GM23338 (cell line): Measurements from ENCODE around the gene ZNF385C. TPM values are rescaled to one million over a fixed set of nuclear protein-coding genes. Genes with fewer than 3 reads are reported as not detected.

Experiments
- ATAC-seq: fragments of 200-7000 bp; cut with Tn5 transposase; 3 replicates; pipeline ENCODE4 v1.9.1; 2020
- DNase-seq: peaks from one replicate; pipeline ENCODE4 v3.0.0-alpha.2; 2015; ENCODE audit warnings: low spot score
- H2AFZ ChIP-seq: fragments of 200-600 bp; sonication (generic); 2 replicates; pipeline ENCODE4 v1.8.0; 2016; ENCODE audit warnings: antibody characterized with exemption, mild to moderate bottlenecking, moderate library complexity
- H3F3A ChIP-seq: fragments of 200-600 bp; sonication (generic); replicated peaks from 2 replicates; pipeline ENCODE4 v1.8.0; 2017; ENCODE audit warnings: antibody characterized with exemption, mixed run types, low read depth
- H3K27ac ChIP-seq: fragments of 200-600 bp; sonication (generic); 2 replicates; pipeline ENCODE4 v1.6.1; 2016; ENCODE audit warnings: low read depth
- H3K27me3 ChIP-seq: fragments of 200-600 bp; sonication (generic); 2 replicates; pipeline ENCODE4 v1.8.0; 2016; ENCODE audit warnings: mild to moderate bottlenecking, mixed run types, moderate library complexity; ENCODE audit not compliant: insufficient read depth
- H3K36me3 ChIP-seq: fragments of 200-600 bp; sonication (generic); 2 replicates; pipeline ENCODE4 v1.8.0; 2016; ENCODE audit warnings: mild to moderate bottlenecking; ENCODE audit not compliant: insufficient read depth
- H3K4me1 ChIP-seq: fragments of 200-600 bp; sonication (generic); 2 replicates; pipeline ENCODE4 v1.8.0; 2016; ENCODE audit warnings: mild to moderate bottlenecking, moderate library complexity; ENCODE audit not compliant: insufficient read depth
- H3K4me2 ChIP-seq: fragments of 200-600 bp; sonication (generic); 2 replicates; pipeline ENCODE4 v1.7.1; 2017; ENCODE audit warnings: mixed run types
- H3K4me3 ChIP-seq: fragments of 200-600 bp; sonication (generic); 2 replicates; pipeline ENCODE4 v1.6.1; 2016; ENCODE audit warnings: mixed run types
- H3K79me2 ChIP-seq: fragments of 200-600 bp; sonication (generic); replicated peaks from 2 replicates; pipeline ENCODE4 v1.8.0; 2017; ENCODE audit warnings: mild to moderate bottlenecking; ENCODE audit not compliant: insufficient read depth
- H3K9me2 ChIP-seq: fragments of 200-600 bp; sonication (generic); 2 replicates; pipeline ENCODE4 v1.8.0; 2017; ENCODE audit not compliant: insufficient read depth
- H4K20me1 ChIP-seq: fragments of 200-600 bp; sonication (generic); replicated peaks from 2 replicates; pipeline ENCODE4 v1.8.0; 2017; ENCODE audit warnings: mild to moderate bottlenecking; ENCODE audit not compliant: insufficient read depth
- H3K27ac Mint-ChIP-seq: 2 replicates; pipeline ENCODE4 v1.8.0; 2020; ENCODE audit warnings: inconsistent platforms, mild to moderate bottlenecking, moderate library complexity, mixed read lengths
- H3K27me3 Mint-ChIP-seq: 3 replicates; pipeline ENCODE4 v1.8.0; 2022; ENCODE audit warnings: low read depth, mild to moderate bottlenecking, moderate library complexity, mixed read lengths, inconsistent platforms; ENCODE audit not compliant: insufficient read depth, poor library complexity
- H3K36me3 Mint-ChIP-seq: 3 replicates; pipeline ENCODE4 v1.8.0; 2021; ENCODE audit warnings: low read depth, mild to moderate bottlenecking, inconsistent platforms, moderate library complexity, mixed read lengths
- H3K4me1 Mint-ChIP-seq: 3 replicates; pipeline ENCODE4 v1.8.0; 2020; ENCODE audit warnings: mild to moderate bottlenecking, inconsistent platforms, mixed read lengths
- H3K4me3 Mint-ChIP-seq: 3 replicates; pipeline ENCODE4 v1.8.0; 2021; ENCODE audit warnings: moderate library complexity, mild to moderate bottlenecking, inconsistent platforms, mixed read lengths
- H3K9me3 Mint-ChIP-seq: 3 replicates; pipeline ENCODE4 v1.8.0; 2020; ENCODE audit warnings: moderate library complexity, mild to moderate bottlenecking, inconsistent platforms, mixed read lengths
- EZH2phosphoT487 ChIP-seq: fragments of 200-600 bp; sonication (generic); IDR thresholded peaks from one replicate; pipeline ENCODE4 v1.8.1; 2018; ENCODE audit warnings: antibody characterized with exemption; ENCODE audit not compliant: unreplicated experiment
- JUNB ChIP-seq: IDR thresholded peaks from one replicate; pipeline ENCODE4 v1.6.1; 2016; ENCODE audit warnings: antibody characterized with exemption; ENCODE audit not compliant: unreplicated experiment
- POLR2AphosphoS5 ChIP-seq: IDR thresholded peaks from 2 replicates; pipeline ENCODE4 v1.6.1; 2016; ENCODE audit warnings: antibody characterized with exemption, low read depth
- STAT1 ChIP-seq: IDR thresholded peaks from one replicate; pipeline ENCODE4 v1.6.1; 2016; ENCODE audit warnings: antibody characterized with exemption; ENCODE audit not compliant: unreplicated experiment
- ZNF331 ChIP-seq: fragments of 250-450 bp; sonication (Bioruptor Pico); IDR thresholded peaks from 2 replicates; pipeline ENCODE4 v1.5.0; 2020; ENCODE audit warnings: low read depth, mild to moderate bottlenecking, moderate library complexity
- polyA plus RNA-seq: library from polyadenylated mRNA; unstranded; fragments of >200 nt; fragmentation: Nextera tagmentation; extraction: Ambion mirVana; gene quantifications from 2 replicates; pipeline ENCODE4 v1.2.1, GENCODE V29; 2016
- total RNA-seq: library from RNA; depleted of rRNA; stranded (reverse); fragments of >200 nt; shearing (Covaris generic); gene quantifications from 2 replicates; pipeline ENCODE4 v1.2.3, GENCODE V29; 2014
- TF ChIP-seq, protein P1 (sequence below): fragments of 250-450 bp; sonication (Bioruptor Pico); IDR thresholded peaks from 2 replicates; pipeline ENCODE4 v1.5.0; 2020; ENCODE audit warnings: mild to moderate bottlenecking, moderate library complexity
- TF ChIP-seq, protein P2 (sequence below), 2 experiments: fragments of 200-600 bp in 1 of 2; sonication (generic) in 1 of 2; conservative IDR thresholded peaks; 2 replicates each; pipeline versions ENCODE4 v1.5.1 to v1.6.1; 2016 to 2017; ENCODE audit warnings: antibody characterized with exemption in 2 of 2, low read depth in 2 of 2, mild to moderate bottlenecking in 2 of 2, moderate library complexity in 1 of 2

ZNF385C gene
- total and polyA plus RNA-seq, 2 experiments from 2014 or later = 1.9 to 3.1 TPM

GRCh38 chr17:42104264-42104663 is 6.0 kb upstream of the ZNF385C start (continued):
- TF ChIP-seq, protein P1, sequence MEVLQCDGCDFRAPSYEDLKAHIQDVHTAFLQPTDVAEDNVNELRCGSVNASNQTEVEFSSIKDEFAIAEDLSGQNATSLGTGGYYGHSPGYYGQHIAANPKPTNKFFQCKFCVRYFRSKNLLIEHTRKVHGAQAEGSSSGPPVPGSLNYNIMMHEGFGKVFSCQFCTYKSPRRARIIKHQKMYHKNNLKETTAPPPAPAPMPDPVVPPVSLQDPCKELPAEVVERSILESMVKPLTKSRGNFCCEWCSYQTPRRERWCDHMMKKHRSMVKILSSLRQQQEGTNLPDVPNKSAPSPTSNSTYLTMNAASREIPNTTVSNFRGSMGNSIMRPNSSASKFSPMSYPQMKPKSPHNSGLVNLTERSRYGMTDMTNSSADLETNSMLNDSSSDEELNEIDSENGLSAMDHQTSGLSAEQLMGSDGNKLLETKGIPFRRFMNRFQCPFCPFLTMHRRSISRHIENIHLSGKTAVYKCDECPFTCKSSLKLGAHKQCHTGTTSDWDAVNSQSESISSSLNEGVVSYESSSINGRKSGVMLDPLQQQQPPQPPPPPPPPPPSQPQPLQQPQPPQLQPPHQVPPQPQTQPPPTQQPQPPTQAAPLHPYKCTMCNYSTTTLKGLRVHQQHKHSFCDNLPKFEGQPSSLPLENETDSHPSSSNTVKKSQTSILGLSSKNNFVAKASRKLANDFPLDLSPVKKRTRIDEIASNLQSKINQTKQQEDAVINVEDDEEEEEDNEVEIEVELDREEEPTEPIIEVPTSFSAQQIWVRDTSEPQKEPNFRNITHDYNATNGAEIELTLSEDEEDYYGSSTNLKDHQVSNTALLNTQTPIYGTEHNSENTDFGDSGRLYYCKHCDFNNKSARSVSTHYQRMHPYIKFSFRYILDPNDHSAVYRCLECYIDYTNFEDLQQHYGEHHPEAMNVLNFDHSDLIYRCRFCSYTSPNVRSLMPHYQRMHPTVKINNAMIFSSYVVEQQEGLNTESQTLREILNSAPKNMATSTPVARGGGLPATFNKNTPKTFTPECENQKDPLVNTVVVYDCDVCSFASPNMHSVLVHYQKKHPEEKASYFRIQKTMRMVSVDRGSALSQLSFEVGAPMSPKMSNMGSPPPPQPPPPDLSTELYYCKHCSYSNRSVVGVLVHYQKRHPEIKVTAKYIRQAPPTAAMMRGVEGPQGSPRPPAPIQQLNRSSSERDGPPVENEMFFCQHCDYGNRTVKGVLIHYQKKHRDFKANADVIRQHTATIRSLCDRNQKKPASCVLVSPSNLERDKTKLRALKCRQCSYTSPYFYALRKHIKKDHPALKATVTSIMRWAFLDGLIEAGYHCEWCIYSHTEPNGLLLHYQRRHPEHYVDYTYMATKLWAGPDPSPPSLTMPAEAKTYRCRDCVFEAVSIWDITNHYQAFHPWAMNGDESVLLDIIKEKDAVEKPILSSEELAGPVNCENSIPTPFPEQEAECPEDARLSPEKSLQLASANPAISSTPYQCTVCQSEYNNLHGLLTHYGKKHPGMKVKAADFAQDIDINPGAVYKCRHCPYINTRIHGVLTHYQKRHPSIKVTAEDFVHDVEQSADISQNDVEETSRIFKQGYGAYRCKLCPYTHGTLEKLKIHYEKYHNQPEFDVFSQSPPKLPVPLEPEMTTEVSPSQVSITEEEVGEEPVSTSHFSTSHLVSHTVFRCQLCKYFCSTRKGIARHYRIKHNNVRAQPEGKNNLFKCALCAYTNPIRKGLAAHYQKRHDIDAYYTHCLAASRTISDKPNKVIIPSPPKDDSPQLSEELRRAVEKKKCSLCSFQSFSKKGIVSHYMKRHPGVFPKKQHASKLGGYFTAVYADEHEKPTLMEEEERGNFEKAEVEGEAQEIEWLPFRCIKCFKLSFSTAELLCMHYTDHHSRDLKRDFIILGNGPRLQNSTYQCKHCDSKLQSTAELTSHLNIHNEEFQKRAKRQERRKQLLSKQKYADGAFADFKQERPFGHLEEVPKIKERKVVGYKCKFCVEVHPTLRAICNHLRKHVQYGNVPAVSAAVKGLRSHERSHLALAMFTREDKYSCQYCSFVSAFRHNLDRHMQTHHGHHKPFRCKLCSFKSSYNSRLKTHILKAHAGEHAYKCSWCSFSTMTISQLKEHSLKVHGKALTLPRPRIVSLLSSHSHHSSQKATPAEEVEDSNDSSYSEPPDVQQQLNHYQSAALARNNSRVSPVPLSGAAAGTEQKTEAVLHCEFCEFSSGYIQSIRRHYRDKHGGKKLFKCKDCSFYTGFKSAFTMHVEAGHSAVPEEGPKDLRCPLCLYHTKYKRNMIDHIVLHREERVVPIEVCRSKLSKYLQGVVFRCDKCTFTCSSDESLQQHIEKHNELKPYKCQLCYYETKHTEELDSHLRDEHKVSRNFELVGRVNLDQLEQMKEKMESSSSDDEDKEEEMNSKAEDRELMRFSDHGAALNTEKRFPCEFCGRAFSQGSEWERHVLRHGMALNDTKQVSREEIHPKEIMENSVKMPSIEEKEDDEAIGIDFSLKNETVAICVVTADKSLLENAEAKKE = no peak
- TF ChIP-seq STAT1 (no peak), JUNB (no peak), EZH2phosphoT487 (no peak)
- TF ChIP-seq, protein P2, sequence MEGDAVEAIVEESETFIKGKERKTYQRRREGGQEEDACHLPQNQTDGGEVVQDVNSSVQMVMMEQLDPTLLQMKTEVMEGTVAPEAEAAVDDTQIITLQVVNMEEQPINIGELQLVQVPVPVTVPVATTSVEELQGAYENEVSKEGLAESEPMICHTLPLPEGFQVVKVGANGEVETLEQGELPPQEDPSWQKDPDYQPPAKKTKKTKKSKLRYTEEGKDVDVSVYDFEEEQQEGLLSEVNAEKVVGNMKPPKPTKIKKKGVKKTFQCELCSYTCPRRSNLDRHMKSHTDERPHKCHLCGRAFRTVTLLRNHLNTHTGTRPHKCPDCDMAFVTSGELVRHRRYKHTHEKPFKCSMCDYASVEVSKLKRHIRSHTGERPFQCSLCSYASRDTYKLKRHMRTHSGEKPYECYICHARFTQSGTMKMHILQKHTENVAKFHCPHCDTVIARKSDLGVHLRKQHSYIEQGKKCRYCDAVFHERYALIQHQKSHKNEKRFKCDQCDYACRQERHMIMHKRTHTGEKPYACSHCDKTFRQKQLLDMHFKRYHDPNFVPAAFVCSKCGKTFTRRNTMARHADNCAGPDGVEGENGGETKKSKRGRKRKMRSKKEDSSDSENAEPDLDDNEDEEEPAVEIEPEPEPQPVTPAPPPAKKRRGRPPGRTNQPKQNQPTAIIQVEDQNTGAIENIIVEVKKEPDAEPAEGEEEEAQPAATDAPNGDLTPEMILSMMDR (conservative IDR thresholded peaks at IDR 0.05; ENCODE audit: low read depth in 2 of 2) = no peak

DNA sequence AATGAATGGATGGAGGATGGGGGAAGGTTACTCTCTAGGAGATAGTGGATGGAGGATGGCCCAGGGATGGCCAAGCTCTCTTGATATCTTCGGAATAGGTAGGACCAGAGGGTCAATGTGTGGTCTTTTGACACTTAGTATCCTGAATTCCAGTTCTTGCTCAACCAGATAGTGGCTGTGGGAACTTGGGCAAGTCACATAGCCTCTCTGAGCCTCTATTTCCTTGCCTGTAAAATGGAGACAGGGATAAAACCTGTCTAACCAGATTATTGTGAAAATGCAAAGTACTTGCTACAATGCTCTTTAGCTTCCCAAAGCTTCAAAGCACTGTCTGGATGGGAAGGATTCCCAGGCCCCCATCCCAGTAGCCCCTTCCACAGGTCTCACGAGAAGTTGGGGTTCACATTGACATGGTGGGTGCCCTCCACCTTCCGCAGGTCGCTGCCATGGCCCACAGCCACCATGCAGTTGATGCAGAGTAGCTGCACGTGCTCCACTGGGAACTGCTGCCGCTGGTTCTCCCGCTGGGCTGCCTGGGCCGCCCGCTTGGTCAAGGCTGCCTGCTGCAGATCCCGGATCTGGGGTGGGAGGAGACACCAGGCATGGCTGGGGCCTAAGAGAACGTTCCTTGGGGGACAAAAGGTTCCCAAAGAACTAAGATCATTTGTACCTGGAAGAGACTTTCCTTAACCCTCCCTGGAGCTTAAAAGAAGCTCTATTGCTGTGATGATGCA is 5.1 kb upstream of the ZNF385C start:
- Mint-ChIP-seq H3K36me3 (no peaks in the 10 kb centered on the region; the same call in 2 of the 3 replicates), H3K27ac (no peak overlapping the region), H3K9me3 (no peaks in the 10 kb centered on the region; the same call in 2 of the 3 replicates), H3K4me1 (peaks cover 13% of the 10 kb centered on the region), H3K4me3 (no peak overlapping the region), H3K27me3 (peaks cover 22% of the 10 kb centered on the region)
- Histone ChIP-seq H3K4me1 (peaks cover 11% of the 10 kb centered on the region), H3K79me2 (no peaks in the 10 kb centered on the region), H4K20me1 (no peaks in the 10 kb centered on the region), H3K9me2 (no peaks in the 10 kb centered on the region), H2AFZ (no peak overlapping the region), H3K27ac (no peak overlapping the region), H3K27me3 (peaks cover 11% of the 10 kb centered on the region; the same call in 1 of the 2 replicates), H3K4me3 (no peak overlapping the region), H3K36me3 (no peaks in the 10 kb centered on the region), H3K4me2 (no peak overlapping the region), H3F3A (0 out of 2 replicates have a peak, but pooled peaks cover 5% of the 10 kb centered on the region)
- DNase-seq = no peak
- ATAC-seq = no peak
- TF ChIP-seq POLR2AphosphoS5 (no peak), ZNF331 (no peak), EZH2phosphoT487 (no peak)
- TF ChIP-seq, protein P1 = no peak
